ENCODE data around the gene DAG1.

DAG1 gene

GRCh38 chr3:49530231-49530630 lies 60.2 kb downstream of the DAG1 start:
- TF ChIP-seq SPI1 (IDR thresholded peaks at IDR 0.05; ENCODE audit: low read depth, low read length) (no peak), TAF1 (IDR thresholded peaks at IDR 0.05; ENCODE audit: low read depth, low read length) (no peak), POLR2AphosphoS5 (IDR thresholded peaks at IDR 0.05; ENCODE audit: low read depth, low read length) (no peak)
- DNase-seq (ENCODE audit: insufficient read length, low spot score) = no peak
- FAIRE-seq = peak; percentile 28

- no peak for FAIRE-seq
- DNase-seq (ENCODE audit: insufficient read length, low spot score) = no peak
- TF ChIP-seq SPI1 (IDR thresholded peaks at IDR 0.05; ENCODE audit: low read depth, low read length) (no peak), POLR2AphosphoS5 (IDR thresholded peaks at IDR 0.05; ENCODE audit: low read depth, low read length) (no peak), POU2F2 (IDR thresholded peaks at IDR 0.05; ENCODE audit: low read depth, low read length) (no peak), PAX5 (IDR thresholded peaks at IDR 0.05; ENCODE audit: insufficient read depth, low read length, severe bottlenecking) (no peak), POLR2A (IDR thresholded peaks at IDR 0.05; ENCODE audit: low read depth, low read length) (no peak), TAF1 (IDR thresholded peaks at IDR 0.05; ENCODE audit: low read depth, low read length) (no peak)
Observed at GRCh38 chr3:49530701-49531100, 60.6 kb downstream of the DAG1 start.

DNA sequence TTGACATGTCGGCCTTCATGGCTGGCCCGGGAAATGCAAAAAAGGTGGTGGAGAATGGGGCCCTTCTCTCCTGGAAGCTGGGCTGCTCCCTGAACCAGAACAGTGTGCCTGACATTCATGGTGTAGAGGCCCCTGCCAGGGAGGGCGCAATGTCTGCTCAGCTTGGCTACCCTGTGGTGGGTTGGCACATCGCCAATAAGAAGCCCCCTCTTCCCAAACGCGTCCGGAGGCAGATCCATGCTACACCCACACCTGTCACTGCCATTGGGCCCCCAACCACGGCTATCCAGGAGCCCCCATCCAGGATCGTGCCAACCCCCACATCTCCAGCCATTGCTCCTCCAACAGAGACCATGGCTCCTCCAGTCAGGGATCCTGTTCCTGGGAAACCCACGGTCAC lies 61.2 kb downstream of the DAG1 start:
- no peak for FAIRE-seq
- no peak for DNase-seq (ENCODE audit: insufficient read length, low spot score)
- no peak for TF ChIP-seq PAX5 (IDR thresholded peaks at IDR 0.05; ENCODE audit: insufficient read depth, low read length, severe bottlenecking)
- TF ChIP-seq POU2F2 (IDR thresholded peaks at IDR 0.05; ENCODE audit: low read depth, low read length) = no peak

DNA sequence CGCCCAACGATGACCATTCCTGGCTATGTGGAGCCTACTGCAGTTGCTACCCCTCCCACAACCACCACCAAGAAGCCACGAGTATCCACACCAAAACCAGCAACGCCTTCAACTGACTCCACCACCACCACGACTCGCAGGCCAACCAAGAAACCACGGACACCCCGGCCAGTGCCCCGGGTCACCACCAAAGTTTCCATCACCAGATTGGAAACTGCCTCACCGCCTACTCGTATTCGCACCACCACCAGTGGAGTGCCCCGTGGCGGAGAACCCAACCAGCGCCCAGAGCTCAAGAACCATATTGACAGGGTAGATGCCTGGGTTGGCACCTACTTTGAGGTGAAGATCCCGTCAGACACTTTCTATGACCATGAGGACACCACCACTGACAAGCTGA lies 61.6 kb downstream of the DAG1 start:
- no peak for FAIRE-seq
- TF ChIP-seq SPI1 (IDR thresholded peaks at IDR 0.05; ENCODE audit: low read depth, low read length) (no peak), POLR2A (IDR thresholded peaks at IDR 0.05; ENCODE audit: low read depth, low read length) (no peak), TAF1 (IDR thresholded peaks at IDR 0.05; ENCODE audit: low read depth, low read length) (no peak), POLR2AphosphoS5 (IDR thresholded peaks at IDR 0.05; ENCODE audit: low read depth, low read length) (no peak), PAX5 (IDR thresholded peaks at IDR 0.05; ENCODE audit: insufficient read depth, low read length, severe bottlenecking) (no peak), POU2F2 (IDR thresholded peaks at IDR 0.05; ENCODE audit: low read depth, low read length) (no peak)
- DNase-seq (ENCODE audit: insufficient read length, low spot score) = no peak

GRCh38 chr3:49533031-49533430 lies 63.0 kb downstream of the DAG1 start:
- no peak for FAIRE-seq
- no peak for DNase-seq (ENCODE audit: insufficient read length, low spot score)
- no peak for TF ChIP-seq POLR2AphosphoS5 (IDR thresholded peaks at IDR 0.05; ENCODE audit: low read depth, low read length)
- TF ChIP-seq PAX5 (IDR thresholded peaks at IDR 0.05; ENCODE audit: insufficient read depth, low read length, severe bottlenecking) = no peak
- TF ChIP-seq POLR2A (IDR thresholded peaks at IDR 0.05; ENCODE audit: low read depth, low read length) = no peak
- TF ChIP-seq POU2F2 (IDR thresholded peaks at IDR 0.05; ENCODE audit: low read depth, low read length) = no peak
- no peak for TF ChIP-seq SPI1 (IDR thresholded peaks at IDR 0.05; ENCODE audit: low read depth, low read length)
- no peak for TF ChIP-seq TAF1 (IDR thresholded peaks at IDR 0.05; ENCODE audit: low read depth, low read length)

- FAIRE-seq (no peak), DNase-seq (ENCODE audit: insufficient read length, low spot score) (no peak)
- TF ChIP-seq POU2F2 (IDR thresholded peaks at IDR 0.05; ENCODE audit: low read depth, low read length) (no peak), PAX5 (IDR thresholded peaks at IDR 0.05; ENCODE audit: insufficient read depth, low read length, severe bottlenecking) (no peak), POLR2AphosphoS5 (IDR thresholded peaks at IDR 0.05; ENCODE audit: low read depth, low read length) (no peak), TAF1 (IDR thresholded peaks at IDR 0.05; ENCODE audit: low read depth, low read length) (no peak), POLR2A (IDR thresholded peaks at IDR 0.05; ENCODE audit: low read depth, low read length) (no peak), SPI1 (IDR thresholded peaks at IDR 0.05; ENCODE audit: low read depth, low read length) (no peak)
Observed at GRCh38 chr3:49533786-49534519, 63.9 kb downstream of the DAG1 start.

DNA sequence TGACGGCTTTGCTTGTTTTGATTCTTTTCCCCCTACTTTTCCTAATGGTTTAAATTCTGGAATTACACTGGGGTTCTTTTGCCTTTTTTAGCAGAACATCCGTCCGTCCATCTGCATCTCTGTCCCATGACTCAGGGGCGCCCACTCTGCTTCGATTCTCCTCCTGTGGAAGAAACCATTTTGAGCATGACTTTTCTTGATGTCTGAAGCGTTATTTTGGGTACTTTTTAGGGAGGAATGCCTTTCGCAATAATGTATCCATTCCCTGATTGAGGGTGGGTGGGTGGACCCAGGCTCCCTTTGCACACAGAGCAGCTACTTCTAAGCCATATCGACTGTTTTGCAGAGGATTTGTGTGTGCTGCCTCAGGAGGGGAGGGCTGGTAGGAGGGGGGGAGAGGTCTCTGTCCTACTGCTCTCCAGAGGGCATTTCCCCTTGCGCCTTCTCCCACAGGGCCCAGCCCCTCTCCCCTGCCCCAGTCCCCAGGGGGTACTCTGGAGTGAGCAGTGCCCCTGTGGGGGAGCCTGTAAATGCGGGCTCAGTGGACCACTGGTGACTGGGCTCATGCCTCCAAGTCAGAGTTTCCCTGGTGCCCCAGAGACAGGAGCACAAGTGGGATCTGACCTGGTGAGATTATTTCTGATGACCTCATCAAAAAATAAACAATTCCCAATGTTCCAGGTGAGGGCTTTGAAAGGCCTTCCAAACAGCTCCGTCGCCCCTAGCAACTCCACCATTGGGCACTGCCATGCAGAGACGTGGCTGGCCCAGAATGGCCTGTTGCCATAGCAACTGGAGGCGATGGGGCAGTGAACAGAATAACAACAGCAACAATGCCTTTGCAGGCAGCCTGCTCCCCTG lies 64.7 kb downstream of the DAG1 start:
- TF ChIP-seq SPI1 (IDR thresholded peaks at IDR 0.05; ENCODE audit: low read depth, low read length) (no peak), POU2F2 (IDR thresholded peaks at IDR 0.05; ENCODE audit: low read depth, low read length) (no peak), TAF1 (IDR thresholded peaks at IDR 0.05; ENCODE audit: low read depth, low read length) (no peak), PAX5 (IDR thresholded peaks at IDR 0.05; ENCODE audit: insufficient read depth, low read length, severe bottlenecking) (no peak), POLR2AphosphoS5 (IDR thresholded peaks at IDR 0.05; ENCODE audit: low read depth, low read length) (no peak), POLR2A (IDR thresholded peaks at IDR 0.05; ENCODE audit: low read depth, low read length) (no peak)
- DNase-seq (ENCODE audit: insufficient read length, low spot score) = no peak
- no peak for FAIRE-seq

- FAIRE-seq = no peak
- no peak for DNase-seq (ENCODE audit: insufficient read length, low spot score)
- TF ChIP-seq POLR2AphosphoS5 (IDR thresholded peaks at IDR 0.05; ENCODE audit: low read depth, low read length) = no peak
- TF ChIP-seq SPI1 (IDR thresholded peaks at IDR 0.05; ENCODE audit: low read depth, low read length) = no peak
Observed at GRCh38 chr3:49535971-49536874, 66.2 kb downstream of the DAG1 start.

- no peak for FAIRE-seq
- TF ChIP-seq POLR2A (IDR thresholded peaks at IDR 0.05; ENCODE audit: low read depth, low read length) (no peak), SPI1 (IDR thresholded peaks at IDR 0.05; ENCODE audit: low read depth, low read length) (no peak), POU2F2 (IDR thresholded peaks at IDR 0.05; ENCODE audit: low read depth, low read length) (no peak), PAX5 (IDR thresholded peaks at IDR 0.05; ENCODE audit: insufficient read depth, low read length, severe bottlenecking) (no peak), POLR2AphosphoS5 (IDR thresholded peaks at IDR 0.05; ENCODE audit: low read depth, low read length) (no peak), TAF1 (IDR thresholded peaks at IDR 0.05; ENCODE audit: low read depth, low read length) (no peak)
- no peak for DNase-seq (ENCODE audit: insufficient read length, low spot score)
Observed at GRCh38 chr3:49536875-49537533, 66.9 kb downstream of the DAG1 start.
